ENCODE data around the gene IFT43. TPM values are rescaled to one million over a fixed set of nuclear protein-coding genes. Genes with fewer than 3 reads are reported as not detected.

Gene IFT43
- total RNA-seq, 1 experiment from 2014 or later, result 17.5 TPM

DNA sequence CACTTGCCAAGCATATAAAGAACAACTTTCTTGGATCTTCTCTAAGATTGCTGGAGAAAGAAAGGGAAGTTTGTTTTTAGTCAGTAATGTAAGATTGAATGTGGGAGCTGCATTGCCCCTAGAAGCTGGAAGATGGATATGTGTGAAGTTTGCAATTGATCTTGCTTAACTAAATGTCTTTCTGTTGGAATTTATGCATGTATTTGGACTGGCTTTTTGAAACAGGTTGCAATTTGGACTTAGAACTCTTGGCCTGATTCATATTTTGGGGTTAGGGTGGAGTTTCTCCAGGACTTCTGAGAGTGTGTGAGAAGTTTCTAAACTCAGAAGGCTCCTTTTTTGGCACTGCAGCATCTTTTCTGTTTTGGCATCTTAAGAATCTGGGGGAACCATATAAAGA is 26.4 kb downstream of the IFT43 start:
- no peak for TF ChIP-seq GTF2I (CRISPR knock-in tag; conservative IDR thresholded peaks at IDR 0.05)
- no peak for TF ChIP-seq PRRX2 (CRISPR knock-in tag; IDR thresholded peaks at IDR 0.05)
- TF ChIP-seq, protein P1, sequence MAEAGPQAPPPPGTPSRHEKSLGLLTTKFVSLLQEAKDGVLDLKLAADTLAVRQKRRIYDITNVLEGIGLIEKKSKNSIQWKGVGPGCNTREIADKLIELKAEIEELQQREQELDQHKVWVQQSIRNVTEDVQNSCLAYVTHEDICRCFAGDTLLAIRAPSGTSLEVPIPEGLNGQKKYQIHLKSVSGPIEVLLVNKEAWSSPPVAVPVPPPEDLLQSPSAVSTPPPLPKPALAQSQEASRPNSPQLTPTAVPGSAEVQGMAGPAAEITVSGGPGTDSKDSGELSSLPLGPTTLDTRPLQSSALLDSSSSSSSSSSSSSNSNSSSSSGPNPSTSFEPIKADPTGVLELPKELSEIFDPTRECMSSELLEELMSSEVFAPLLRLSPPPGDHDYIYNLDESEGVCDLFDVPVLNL (CRISPR knock-in tag; IDR thresholded peaks at IDR 0.05; ENCODE audit: borderline replicate concordance, low read depth), result no peak
- TF ChIP-seq ZNF121 (CRISPR knock-in tag; IDR thresholded peaks at IDR 0.05), result no peak
- TF ChIP-seq, protein P2, sequence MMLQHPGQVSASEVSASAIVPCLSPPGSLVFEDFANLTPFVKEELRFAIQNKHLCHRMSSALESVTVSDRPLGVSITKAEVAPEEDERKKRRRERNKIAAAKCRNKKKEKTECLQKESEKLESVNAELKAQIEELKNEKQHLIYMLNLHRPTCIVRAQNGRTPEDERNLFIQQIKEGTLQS (CRISPR knock-in tag; conservative IDR thresholded peaks at IDR 0.05), result no peak
- TF ChIP-seq ELF4 (CRISPR knock-in tag; IDR thresholded peaks at IDR 0.05; ENCODE audit: low read depth), result no peak
- TF ChIP-seq, protein P3, sequence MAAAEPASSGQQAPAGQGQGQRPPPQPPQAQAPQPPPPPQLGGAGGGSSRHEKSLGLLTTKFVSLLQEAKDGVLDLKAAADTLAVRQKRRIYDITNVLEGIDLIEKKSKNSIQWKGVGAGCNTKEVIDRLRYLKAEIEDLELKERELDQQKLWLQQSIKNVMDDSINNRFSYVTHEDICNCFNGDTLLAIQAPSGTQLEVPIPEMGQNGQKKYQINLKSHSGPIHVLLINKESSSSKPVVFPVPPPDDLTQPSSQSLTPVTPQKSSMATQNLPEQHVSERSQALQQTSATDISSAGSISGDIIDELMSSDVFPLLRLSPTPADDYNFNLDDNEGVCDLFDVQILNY (CRISPR knock-in tag; IDR thresholded peaks at IDR 0.05), result no peak
- TF ChIP-seq, protein P4, sequence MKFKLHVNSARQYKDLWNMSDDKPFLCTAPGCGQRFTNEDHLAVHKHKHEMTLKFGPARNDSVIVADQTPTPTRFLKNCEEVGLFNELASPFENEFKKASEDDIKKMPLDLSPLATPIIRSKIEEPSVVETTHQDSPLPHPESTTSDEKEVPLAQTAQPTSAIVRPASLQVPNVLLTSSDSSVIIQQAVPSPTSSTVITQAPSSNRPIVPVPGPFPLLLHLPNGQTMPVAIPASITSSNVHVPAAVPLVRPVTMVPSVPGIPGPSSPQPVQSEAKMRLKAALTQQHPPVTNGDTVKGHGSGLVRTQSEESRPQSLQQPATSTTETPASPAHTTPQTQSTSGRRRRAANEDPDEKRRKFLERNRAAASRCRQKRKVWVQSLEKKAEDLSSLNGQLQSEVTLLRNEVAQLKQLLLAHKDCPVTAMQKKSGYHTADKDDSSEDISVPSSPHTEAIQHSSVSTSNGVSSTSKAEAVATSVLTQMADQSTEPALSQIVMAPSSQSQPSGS (CRISPR knock-in tag; IDR thresholded peaks at IDR 0.05; ENCODE audit: borderline replicate concordance, low read depth), result no peak
- TF ChIP-seq ZBTB21 (CRISPR knock-in tag; IDR thresholded peaks at IDR 0.05; ENCODE audit: borderline replicate concordance), result no peak
- TF ChIP-seq, protein P5, sequence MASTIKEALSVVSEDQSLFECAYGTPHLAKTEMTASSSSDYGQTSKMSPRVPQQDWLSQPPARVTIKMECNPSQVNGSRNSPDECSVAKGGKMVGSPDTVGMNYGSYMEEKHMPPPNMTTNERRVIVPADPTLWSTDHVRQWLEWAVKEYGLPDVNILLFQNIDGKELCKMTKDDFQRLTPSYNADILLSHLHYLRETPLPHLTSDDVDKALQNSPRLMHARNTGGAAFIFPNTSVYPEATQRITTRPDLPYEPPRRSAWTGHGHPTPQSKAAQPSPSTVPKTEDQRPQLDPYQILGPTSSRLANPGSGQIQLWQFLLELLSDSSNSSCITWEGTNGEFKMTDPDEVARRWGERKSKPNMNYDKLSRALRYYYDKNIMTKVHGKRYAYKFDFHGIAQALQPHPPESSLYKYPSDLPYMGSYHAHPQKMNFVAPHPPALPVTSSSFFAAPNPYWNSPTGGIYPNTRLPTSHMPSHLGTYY (CRISPR knock-in tag; IDR thresholded peaks at IDR 0.05), result no peak
- TF ChIP-seq ESRRA (CRISPR knock-in tag; IDR thresholded peaks at IDR 0.05; ENCODE audit: borderline replicate concordance), result no peak
- TF ChIP-seq MYBL2 (CRISPR knock-in tag; IDR thresholded peaks at IDR 0.05), result no peak
- TF ChIP-seq, protein P6, sequence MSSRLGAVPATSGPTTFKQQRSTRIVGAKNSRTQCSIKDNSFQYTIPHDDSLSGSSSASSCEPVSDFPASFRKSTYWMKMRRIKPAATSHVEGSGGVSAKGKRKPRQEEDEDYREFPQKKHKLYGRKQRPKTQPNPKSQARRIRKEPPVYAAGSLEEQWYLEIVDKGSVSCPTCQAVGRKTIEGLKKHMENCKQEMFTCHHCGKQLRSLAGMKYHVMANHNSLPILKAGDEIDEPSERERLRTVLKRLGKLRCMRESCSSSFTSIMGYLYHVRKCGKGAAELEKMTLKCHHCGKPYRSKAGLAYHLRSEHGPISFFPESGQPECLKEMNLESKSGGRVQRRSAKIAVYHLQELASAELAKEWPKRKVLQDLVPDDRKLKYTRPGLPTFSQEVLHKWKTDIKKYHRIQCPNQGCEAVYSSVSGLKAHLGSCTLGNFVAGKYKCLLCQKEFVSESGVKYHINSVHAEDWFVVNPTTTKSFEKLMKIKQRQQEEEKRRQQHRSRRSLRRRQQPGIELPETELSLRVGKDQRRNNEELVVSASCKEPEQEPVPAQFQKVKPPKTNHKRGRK (CRISPR knock-in tag; IDR thresholded peaks at IDR 0.05; ENCODE audit: borderline replicate concordance), result no peak
- TF ChIP-seq, protein P7, sequence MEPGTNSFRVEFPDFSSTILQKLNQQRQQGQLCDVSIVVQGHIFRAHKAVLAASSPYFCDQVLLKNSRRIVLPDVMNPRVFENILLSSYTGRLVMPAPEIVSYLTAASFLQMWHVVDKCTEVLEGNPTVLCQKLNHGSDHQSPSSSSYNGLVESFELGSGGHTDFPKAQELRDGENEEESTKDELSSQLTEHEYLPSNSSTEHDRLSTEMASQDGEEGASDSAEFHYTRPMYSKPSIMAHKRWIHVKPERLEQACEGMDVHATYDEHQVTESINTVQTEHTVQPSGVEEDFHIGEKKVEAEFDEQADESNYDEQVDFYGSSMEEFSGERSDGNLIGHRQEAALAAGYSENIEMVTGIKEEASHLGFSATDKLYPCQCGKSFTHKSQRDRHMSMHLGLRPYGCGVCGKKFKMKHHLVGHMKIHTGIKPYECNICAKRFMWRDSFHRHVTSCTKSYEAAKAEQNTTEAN (CRISPR knock-in tag; IDR thresholded peaks at IDR 0.05), result no peak
- no peak for ATAC-seq
- CTCF ChIA-PET, result interaction anchor here (0.9 to 1.9 kb wide), 4 partner anchors 29 to 375 kb away, joined by 4 to 7 read pairs (median 4); no protein-coding TSS in a partner anchor
- POLR2A ChIA-PET, result no interaction called here
- H3K36me3 Mint-ChIP-seq, result peaks cover 23% of the 10 kb centered on the region
- no peak overlapping the region for H3K27ac Mint-ChIP-seq
- no peak overlapping the region for H3K4me3 Mint-ChIP-seq
- no peak for DNase-seq (ENCODE audit: low spot score)
- H3K27me3 Mint-ChIP-seq (ENCODE audit: low read depth), result no peaks in the 10 kb centered on the region
- no peaks in the 10 kb centered on the region for H3K9me3 Mint-ChIP-seq
- H3K4me1 Mint-ChIP-seq, result peaks cover 22% of the 10 kb centered on the region

DNA sequence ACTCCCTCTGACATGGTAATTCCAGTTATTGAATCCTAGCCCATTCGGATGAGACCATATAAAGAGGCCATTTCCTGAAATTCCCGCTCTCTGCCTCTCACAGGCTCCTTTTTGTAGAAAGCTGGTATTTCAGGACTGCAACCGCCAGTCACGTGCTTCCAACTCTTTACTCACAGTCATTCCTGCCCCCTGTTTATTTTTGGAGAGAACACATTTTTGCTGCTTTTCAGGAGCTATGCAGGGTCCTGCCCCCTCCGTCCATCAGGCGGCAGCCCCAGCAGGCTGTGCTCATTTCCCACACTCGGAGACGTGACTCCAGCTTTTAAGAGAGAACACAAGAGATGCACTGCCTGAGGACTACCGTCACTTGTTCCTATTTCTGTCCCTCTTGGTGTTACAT is 26.8 kb downstream of the IFT43 start:
- Mint-ChIP-seq H3K27me3 (ENCODE audit: low read depth) (no peaks in the 10 kb centered on the region), H3K36me3 (peaks cover 20% of the 10 kb centered on the region), H3K9me3 (no peaks in the 10 kb centered on the region), H3K27ac (no peak overlapping the region; the same call in 1 of the 2 replicates), H3K4me3 (no peak overlapping the region), H3K4me1 (peaks cover 22% of the 10 kb centered on the region)
- peak; percentile 56 for ATAC-seq
- no peak for DNase-seq (ENCODE audit: low spot score)
- TF ChIP-seq CBFB (CRISPR knock-in tag; IDR thresholded peaks at IDR 0.05; ENCODE audit: low read depth) (no peak), ELF4 (CRISPR knock-in tag; IDR thresholded peaks at IDR 0.05; ENCODE audit: low read depth) (no peak)
- TF ChIP-seq, protein P8, sequence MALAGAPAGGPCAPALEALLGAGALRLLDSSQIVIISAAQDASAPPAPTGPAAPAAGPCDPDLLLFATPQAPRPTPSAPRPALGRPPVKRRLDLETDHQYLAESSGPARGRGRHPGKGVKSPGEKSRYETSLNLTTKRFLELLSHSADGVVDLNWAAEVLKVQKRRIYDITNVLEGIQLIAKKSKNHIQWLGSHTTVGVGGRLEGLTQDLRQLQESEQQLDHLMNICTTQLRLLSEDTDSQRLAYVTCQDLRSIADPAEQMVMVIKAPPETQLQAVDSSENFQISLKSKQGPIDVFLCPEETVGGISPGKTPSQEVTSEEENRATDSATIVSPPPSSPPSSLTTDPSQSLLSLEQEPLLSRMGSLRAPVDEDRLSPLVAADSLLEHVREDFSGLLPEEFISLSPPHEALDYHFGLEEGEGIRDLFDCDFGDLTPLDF (CRISPR knock-in tag; IDR thresholded peaks at IDR 0.05), result no peak
- TF ChIP-seq, protein P9, sequence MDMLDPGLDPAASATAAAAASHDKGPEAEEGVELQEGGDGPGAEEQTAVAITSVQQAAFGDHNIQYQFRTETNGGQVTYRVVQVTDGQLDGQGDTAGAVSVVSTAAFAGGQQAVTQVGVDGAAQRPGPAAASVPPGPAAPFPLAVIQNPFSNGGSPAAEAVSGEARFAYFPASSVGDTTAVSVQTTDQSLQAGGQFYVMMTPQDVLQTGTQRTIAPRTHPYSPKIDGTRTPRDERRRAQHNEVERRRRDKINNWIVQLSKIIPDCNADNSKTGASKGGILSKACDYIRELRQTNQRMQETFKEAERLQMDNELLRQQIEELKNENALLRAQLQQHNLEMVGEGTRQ (CRISPR knock-in tag; IDR thresholded peaks at IDR 0.05), result no peak
- TF ChIP-seq, protein P6 (CRISPR knock-in tag; IDR thresholded peaks at IDR 0.05; ENCODE audit: borderline replicate concordance), result no peak
- POLR2A ChIA-PET, result no interaction called here
- CTCF ChIA-PET, result interaction anchor here (0.9 to 1.9 kb wide), 4 partner anchors 30 to 375 kb away, joined by 4 to 7 read pairs (median 4); no protein-coding TSS in a partner anchor
